ENCODE data around the gene SCIN.
"Not testable (repeated sequence)": the region's sequence is repeated elsewhere in the genome, so short reads cannot be mapped to it uniquely, and the experiment has no call there.

SCIN gene

DNA sequence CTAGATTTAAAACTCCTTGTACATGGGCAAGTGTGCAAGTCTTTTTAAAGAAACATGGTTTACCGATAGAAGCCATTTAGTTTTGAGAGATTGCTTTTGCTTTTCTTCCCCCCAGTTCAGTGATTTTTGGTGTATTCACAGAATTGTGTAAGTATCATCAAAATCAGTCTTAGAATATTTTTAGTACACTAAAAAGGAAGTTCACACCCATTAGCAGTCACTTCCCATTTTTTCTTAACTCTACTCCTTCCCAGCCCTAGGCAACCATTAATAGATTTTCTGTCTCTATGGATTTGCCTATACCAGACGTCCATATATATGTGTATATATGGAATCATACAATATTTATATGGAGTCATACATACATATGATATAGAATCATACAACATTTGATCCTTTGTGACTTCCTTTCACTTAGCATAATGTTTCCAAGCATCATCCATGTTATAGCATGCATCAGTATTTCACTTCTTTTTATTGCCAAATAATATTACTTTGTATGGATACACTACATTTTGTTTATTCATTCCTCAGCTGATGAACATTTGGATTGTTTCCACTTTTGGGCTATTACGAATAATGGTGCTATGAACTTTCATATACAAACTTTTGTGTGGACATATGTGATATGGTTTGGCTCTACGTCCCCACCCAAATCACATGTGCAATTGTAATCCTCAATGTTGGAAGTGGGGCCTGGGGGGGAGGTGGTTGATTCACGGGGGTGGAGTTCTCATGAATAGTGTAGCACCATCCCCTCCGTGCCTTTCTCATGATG is 100.4 kb downstream of the SCIN start:
- Histone ChIP-seq H3K27me3 (replicated peaks) (no peaks in the 10 kb centered on the region), H3K36me3 (replicated peaks) (no peaks in the 10 kb centered on the region), H3K4me3 (ENCODE audit: low read depth, low read length) (no peak overlapping the region), H3K27ac (no peak overlapping the region)
- in situ Hi-C loops (cut with HindIII; ENCODE audit: low pct_ligation_motif_present, low sequenced_read_pairs), result no loop called here
- TF ChIP-seq, protein P1, sequence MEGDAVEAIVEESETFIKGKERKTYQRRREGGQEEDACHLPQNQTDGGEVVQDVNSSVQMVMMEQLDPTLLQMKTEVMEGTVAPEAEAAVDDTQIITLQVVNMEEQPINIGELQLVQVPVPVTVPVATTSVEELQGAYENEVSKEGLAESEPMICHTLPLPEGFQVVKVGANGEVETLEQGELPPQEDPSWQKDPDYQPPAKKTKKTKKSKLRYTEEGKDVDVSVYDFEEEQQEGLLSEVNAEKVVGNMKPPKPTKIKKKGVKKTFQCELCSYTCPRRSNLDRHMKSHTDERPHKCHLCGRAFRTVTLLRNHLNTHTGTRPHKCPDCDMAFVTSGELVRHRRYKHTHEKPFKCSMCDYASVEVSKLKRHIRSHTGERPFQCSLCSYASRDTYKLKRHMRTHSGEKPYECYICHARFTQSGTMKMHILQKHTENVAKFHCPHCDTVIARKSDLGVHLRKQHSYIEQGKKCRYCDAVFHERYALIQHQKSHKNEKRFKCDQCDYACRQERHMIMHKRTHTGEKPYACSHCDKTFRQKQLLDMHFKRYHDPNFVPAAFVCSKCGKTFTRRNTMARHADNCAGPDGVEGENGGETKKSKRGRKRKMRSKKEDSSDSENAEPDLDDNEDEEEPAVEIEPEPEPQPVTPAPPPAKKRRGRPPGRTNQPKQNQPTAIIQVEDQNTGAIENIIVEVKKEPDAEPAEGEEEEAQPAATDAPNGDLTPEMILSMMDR (IDR thresholded peaks at IDR 0.05; ENCODE audit: low read depth, low read length, missing control alignments), result no peak
- no peak for DNase-seq

DNA sequence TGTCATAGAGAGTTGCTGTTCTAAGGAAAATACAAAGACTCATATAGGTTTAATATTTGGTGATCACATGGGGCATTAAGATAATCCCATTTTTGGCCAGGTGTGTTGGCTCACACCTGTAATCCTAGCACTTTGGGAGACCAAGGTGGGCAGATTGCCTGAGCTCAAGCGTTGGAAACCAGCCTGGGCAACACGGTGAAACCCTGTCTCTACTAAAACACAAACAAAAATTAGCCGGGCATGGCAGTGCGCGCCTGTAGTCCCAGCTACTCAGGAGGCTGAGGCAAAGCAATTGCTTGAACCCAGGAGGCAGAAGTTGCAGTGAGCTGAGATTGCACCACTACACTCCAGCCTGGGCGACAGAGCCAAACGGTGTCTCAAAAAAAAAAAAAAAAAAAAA is 102.9 kb downstream of the SCIN start:
- in situ Hi-C loops (cut with HindIII; ENCODE audit: low pct_ligation_motif_present, low sequenced_read_pairs); H3K27me3 ChIP-seq (replicated peaks); DNase-seq; H3K27ac ChIP-seq; H3K36me3 ChIP-seq (replicated peaks); H3K4me3 ChIP-seq (ENCODE audit: low read depth, low read length): not testable (repeated sequence)

DNA sequence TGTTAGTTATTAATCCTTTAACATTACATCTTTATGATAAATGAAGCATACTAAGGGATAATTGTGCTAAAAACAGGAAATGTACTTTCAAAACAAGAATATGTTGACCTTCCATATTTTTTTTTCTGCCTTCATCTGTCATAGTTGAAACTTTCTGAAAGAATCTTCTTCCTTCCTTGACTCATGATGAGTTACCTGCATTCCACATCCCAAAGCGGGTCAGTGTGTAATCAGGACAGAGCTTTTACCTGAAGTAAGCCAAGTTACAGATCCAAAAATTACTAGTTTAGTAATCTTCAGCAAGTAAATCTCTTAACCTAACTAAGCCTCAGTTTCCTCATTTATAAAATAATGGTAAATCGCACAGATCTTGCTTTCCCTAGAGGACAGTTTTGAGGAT is 103.5 kb downstream of the SCIN start:
- in situ Hi-C loops (cut with HindIII; ENCODE audit: low pct_ligation_motif_present, low sequenced_read_pairs), result no loop called here
- no peaks in the 10 kb centered on the region for H3K27me3 ChIP-seq (replicated peaks)
- no peak overlapping the region for H3K27ac ChIP-seq
- DNase-seq, result no peak
- H3K36me3 ChIP-seq (replicated peaks), result no peaks in the 10 kb centered on the region
- TF ChIP-seq, protein P1 (IDR thresholded peaks at IDR 0.05; ENCODE audit: low read depth, low read length, missing control alignments), result no peak
- H3K4me3 ChIP-seq (ENCODE audit: low read depth, low read length), result no peak overlapping the region

DNA sequence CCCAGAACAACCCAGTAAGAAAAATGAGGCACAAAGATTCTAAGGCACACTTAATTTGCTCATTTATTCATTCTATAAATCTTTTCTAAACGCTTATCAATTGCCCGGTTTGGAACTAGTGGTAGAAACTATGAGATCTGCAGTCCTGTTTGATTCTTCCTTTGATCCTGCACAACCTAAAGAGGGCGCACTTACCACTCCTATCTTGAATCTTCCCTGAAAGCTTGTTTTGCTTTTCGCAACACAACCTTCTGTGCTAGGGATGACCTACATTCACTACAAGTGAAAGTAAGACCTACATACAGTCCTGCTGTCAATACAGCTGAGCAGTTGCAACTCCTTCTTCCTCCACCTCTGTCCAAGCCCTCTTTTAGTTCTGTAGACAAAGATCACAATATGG is 104.3 kb downstream of the SCIN start:
- Histone ChIP-seq H3K27ac (no peak overlapping the region), H3K36me3 (replicated peaks) (no peaks in the 10 kb centered on the region), H3K4me3 (ENCODE audit: low read depth, low read length) (no peak overlapping the region), H3K27me3 (replicated peaks) (no peaks in the 10 kb centered on the region)
- in situ Hi-C loops (cut with HindIII; ENCODE audit: low pct_ligation_motif_present, low sequenced_read_pairs), result no loop called here
- peak; percentile 41 for DNase-seq
- TF ChIP-seq, protein P1 (IDR thresholded peaks at IDR 0.05; ENCODE audit: low read depth, low read length, missing control alignments), result peak; percentile 54

DNA sequence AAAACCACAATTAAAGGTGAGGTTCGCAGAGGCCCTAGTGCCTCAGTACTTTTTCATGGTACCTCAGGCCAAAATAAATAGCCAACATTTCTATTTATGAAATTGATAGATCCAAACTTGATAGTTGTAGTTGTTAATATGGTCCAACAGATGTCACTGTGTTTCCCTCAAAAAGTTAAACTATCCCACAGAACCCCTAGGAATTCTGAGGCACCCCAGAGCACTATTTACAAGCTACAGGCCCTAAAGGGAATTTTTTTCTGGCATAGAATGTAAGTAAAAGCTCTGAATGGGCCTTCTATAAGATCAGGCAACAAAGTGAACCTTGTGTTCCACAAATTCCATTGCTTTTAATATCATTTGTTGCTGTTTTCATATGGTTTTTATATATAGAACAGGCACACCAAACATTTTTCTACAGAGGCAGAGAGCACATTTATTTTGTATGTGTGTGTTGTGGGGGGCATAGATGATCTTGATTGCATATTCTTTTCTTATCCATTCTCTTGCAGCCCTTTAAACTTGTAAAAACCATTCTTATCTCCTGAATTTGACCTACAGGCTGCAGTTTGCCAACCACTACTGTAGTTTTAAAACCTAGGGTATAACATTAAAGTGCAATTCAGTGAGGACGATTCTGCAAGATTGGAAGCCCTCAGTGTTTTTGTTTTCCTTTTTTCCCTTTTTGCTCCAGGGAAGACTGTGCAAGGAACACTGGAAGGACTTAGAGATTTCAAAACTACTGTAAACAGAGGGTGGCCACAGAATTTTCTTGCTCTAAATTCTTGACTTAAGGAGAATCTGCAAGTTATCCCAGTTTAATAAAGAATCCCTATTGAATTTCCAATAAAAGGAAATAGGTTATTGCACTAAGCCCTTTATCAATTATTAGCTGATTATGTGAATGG is 113.4 kb downstream of the SCIN start:
- Histone ChIP-seq H3K27ac (no peak overlapping the region), H3K36me3 (replicated peaks) (no peaks in the 10 kb centered on the region), H3K4me3 (ENCODE audit: low read depth, low read length) (no peak overlapping the region), H3K27me3 (replicated peaks) (no peaks in the 10 kb centered on the region)
- TF ChIP-seq, protein P1 (IDR thresholded peaks at IDR 0.05; ENCODE audit: low read depth, low read length, missing control alignments), result peak; percentile 37
- DNase-seq, result no peak
- in situ Hi-C loops (cut with HindIII; ENCODE audit: low pct_ligation_motif_present, low sequenced_read_pairs), result no loop called here

DNA sequence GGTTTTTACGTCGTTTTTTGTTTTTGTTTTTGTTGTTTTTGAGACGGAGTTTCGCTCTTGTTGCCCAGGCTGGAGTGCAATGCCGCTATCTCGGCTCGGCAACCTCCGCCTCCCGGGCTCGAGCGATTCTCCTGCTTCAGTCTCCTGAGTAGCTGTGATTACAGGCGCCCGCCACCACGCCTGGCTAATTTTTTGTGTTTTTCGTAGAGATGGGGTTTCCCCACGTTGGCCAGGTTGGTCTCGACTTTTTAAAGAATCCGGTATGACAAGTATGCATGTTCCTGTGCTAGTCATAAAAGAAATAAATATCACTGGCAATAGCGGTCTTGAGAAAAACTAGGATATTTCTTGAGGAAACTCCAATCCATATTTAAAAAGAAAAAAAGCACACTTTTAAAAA is 114.2 kb downstream of the SCIN start:
- Histone ChIP-seq H3K36me3 (replicated peaks) (no peaks in the 10 kb centered on the region), H3K27ac (no peak overlapping the region), H3K27me3 (replicated peaks) (no peaks in the 10 kb centered on the region), H3K4me3 (ENCODE audit: low read depth, low read length) (no peak overlapping the region)
- TF ChIP-seq, protein P1 (IDR thresholded peaks at IDR 0.05; ENCODE audit: low read depth, low read length, missing control alignments), result no peak
- DNase-seq, result no peak
- in situ Hi-C loops (cut with HindIII; ENCODE audit: low pct_ligation_motif_present, low sequenced_read_pairs), result no loop called here

Measured in brain microvascular endothelial cell (primary cell).